Measurements from ENCODE around the gene PVALEF.

DNA sequence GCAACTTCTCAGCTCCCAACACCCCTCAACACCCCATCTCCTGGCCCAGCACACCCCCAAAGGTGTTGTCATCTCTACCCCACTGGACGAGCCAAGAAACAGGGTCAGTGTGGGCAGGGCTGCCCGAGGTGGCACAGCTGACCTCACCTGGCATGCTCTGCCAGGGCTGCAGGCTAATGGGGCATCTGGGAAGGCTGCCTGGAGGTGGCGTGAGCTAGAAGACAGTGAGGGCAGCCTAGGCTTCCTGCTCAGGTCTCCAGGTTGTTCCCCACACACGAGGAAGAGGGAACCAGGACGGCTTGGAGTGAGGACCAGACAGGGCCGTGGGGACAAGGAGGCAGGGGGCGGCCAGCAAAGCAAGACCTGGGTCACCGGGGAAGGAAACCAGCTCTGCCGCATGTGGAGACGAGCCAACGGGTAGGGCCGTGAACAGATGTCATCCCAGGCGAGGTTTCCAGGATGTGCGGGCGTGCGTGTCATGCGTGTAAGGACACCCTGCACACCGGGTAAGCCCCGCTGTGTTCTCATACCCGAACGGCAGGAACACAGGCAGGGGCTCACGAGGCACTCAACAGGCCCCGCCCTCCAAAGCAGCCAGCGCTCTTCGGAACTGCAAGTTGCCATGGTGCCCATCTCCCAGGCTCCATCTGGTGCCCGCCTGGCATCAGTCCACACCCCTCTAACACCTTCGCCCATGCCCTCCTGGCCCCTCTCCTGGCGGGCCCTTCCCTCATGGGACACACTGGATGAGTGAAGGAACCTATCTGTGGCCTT, 29.6 kb upstream of the PVALEF start:
- TF ChIP-seq, protein P1, sequence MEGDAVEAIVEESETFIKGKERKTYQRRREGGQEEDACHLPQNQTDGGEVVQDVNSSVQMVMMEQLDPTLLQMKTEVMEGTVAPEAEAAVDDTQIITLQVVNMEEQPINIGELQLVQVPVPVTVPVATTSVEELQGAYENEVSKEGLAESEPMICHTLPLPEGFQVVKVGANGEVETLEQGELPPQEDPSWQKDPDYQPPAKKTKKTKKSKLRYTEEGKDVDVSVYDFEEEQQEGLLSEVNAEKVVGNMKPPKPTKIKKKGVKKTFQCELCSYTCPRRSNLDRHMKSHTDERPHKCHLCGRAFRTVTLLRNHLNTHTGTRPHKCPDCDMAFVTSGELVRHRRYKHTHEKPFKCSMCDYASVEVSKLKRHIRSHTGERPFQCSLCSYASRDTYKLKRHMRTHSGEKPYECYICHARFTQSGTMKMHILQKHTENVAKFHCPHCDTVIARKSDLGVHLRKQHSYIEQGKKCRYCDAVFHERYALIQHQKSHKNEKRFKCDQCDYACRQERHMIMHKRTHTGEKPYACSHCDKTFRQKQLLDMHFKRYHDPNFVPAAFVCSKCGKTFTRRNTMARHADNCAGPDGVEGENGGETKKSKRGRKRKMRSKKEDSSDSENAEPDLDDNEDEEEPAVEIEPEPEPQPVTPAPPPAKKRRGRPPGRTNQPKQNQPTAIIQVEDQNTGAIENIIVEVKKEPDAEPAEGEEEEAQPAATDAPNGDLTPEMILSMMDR (IDR thresholded peaks at IDR 0.05), result no peak
- TF ChIP-seq POLR2A (IDR thresholded peaks at IDR 0.05), result no peak
